ENCODE data around the gene CATSPERZ.

DNA sequence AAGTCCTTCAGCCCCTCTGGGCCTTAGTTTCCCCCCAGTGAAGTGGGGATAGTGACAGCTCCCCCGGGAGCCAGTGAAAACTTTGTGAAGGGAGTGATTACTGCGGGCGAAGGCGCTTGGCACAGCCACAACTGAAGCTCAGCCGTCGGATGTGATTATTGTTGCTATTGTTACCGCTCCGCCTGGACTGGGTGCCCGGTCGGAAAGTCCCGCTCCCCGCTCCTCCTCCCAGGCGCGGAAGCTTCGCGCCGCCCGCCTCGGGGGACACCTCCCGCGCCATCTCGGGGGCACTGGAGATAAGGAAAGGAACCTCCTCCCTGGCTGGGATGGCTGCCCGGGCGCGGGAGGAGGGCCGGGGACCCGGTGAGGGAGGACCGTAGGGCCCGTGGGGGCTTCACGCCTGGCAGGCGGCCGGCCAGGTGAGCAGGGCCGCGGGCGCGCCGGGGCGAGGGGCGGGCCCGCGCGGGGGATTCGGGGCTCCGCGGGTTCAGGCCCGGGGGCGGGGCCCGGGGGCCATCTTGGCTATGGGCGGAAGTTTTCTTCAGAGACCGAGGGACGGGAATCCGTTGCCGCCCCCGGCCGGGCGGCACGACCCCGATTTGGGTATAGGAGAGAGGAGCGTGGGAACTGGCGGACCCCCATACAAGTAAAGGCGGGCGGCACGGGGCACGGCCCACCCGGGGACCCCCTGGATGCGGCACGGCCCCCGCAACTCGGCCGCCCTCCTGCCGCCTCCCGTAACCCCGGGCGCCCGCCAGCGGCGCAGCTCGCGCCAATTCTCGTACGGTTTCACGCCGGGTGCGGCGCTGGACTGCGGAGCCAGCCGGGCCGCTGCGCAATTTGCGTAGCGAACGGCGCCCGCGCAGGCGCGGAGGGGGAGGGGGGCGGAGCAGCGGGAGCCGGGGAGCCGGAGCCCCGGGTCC, 14.9 kb upstream of the CATSPERZ start, which contains the start of gene GPR137:
- TF ChIP-seq, protein P1, sequence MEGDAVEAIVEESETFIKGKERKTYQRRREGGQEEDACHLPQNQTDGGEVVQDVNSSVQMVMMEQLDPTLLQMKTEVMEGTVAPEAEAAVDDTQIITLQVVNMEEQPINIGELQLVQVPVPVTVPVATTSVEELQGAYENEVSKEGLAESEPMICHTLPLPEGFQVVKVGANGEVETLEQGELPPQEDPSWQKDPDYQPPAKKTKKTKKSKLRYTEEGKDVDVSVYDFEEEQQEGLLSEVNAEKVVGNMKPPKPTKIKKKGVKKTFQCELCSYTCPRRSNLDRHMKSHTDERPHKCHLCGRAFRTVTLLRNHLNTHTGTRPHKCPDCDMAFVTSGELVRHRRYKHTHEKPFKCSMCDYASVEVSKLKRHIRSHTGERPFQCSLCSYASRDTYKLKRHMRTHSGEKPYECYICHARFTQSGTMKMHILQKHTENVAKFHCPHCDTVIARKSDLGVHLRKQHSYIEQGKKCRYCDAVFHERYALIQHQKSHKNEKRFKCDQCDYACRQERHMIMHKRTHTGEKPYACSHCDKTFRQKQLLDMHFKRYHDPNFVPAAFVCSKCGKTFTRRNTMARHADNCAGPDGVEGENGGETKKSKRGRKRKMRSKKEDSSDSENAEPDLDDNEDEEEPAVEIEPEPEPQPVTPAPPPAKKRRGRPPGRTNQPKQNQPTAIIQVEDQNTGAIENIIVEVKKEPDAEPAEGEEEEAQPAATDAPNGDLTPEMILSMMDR (IDR thresholded peaks at IDR 0.05): no peak
- TF ChIP-seq ZFX (IDR thresholded peaks at IDR 0.05; ENCODE audit: borderline replicate concordance): no peak

Data from 22Rv1 (cell line).